Hematopoietic multipotent progenitor cell treated with erythropoietin and hydrocortisone succinate and interleukin-3 and kit ligand, for 17 days (in vitro differentiated cells): ENCODE data around the gene KIF18B.
"Not testable (repeated sequence)": the region's sequence is repeated elsewhere in the genome, so short reads cannot be mapped to it uniquely, and the experiment has no call there.

ENCODE experiments used
- DNase-seq: peaks from one replicate; pipeline ENCODE4 v3.0.0-alpha.2; 2015; ENCODE audit warnings: low spot score

The KIF18B gene

DNA sequence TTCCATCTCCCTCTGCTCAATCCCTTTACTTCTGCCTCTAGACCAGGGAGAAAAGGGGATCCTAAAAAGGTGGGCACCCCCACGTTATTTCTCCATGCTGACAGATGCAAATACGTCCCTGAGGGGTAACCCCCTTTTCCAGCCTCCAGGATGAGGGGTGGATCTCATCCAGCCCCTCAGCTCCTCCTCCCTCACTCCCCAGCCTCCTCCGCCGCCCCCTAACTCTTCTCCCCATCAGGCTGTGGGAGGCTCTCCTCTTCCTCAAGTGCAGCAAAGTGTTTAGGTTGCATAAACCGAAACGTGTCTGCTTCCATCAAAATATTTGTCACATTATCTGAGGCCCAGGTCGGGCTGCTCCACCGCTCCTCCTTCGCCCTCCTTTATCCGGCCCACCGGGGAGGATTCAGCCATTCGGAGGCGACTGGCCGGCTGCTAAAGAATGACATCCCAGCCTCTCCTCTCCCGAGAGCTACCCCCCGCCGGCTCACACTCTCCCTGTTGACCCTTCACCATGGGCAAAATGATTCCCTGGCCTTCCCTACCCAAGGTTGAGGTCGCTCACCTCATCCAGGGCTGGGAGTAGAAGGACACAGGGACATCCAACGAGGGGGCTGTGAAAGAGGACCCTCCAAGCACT, 21.7 kb upstream of the KIF18B start:
- no peak for DNase-seq

DNA sequence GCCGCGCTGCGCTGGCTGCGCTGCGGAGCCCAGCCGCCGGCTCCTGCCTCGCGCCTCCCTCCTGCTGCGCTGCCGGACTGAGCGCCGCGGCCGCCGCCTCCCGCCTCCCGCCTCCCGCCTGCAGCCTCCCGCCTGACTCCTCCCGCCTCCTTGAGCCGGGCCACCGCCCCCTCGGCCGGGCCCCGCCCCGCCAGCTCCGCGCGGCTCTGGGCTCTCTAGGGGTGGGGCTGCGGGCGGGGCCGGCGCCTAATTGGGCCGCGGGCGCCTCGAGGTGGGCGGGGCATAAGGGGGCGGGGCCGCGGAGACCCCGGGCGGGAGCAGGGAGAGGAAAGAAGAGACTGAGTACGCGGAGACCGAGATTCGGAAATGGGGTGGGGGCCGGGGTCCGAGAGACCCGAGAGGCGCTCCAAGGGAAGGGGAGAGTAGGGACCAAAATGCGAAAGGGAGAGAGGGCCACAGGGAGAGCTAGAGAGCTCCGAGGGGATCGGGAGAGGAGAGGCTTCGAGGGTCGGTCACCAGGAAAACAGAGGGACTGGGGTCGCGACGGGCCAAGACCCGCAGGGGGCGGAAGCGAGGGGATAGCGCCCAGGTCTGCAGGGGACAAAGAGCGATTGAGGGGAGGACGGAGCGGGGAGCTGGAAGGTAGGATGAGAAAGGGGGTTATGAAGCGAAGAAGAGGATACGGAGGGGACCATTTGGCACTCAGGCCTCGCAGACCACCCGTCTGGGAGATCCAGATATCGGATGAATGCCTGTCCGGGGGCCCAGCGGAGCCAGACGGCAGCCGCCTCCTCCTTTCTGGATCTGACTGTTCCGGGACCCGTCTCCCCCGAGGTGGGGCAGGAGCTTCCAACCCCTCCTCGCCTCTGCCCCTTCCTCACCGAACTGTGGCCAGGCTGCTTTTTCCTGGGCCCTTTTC, 20.9 kb upstream of the KIF18B start, which contains the start of gene C1QL1:
C1QL1 (minus strand) TSS at position 79 of the 919 bp plus-strand sequence. CDS start 255 bp downstream, outside the sequence.
- peak; percentile 75 for DNase-seq

DNA sequence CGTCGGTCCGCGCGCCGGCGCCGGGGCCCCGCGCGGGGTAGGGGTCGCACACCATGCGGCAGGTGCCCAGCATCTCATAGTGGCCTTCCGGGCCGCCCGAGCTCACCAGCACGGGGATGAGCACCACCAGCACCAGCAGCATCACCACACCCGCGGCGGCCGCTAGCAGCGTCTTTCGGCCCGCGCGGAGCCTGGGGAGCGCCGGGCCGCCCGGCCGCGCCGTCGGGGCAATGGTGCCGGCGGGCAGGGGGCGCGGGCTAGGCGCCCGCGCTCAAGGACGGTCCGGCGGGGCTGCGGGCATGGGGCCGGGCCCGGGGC, 20.3 kb upstream of the KIF18B start:
- no peak for DNase-seq

DNA sequence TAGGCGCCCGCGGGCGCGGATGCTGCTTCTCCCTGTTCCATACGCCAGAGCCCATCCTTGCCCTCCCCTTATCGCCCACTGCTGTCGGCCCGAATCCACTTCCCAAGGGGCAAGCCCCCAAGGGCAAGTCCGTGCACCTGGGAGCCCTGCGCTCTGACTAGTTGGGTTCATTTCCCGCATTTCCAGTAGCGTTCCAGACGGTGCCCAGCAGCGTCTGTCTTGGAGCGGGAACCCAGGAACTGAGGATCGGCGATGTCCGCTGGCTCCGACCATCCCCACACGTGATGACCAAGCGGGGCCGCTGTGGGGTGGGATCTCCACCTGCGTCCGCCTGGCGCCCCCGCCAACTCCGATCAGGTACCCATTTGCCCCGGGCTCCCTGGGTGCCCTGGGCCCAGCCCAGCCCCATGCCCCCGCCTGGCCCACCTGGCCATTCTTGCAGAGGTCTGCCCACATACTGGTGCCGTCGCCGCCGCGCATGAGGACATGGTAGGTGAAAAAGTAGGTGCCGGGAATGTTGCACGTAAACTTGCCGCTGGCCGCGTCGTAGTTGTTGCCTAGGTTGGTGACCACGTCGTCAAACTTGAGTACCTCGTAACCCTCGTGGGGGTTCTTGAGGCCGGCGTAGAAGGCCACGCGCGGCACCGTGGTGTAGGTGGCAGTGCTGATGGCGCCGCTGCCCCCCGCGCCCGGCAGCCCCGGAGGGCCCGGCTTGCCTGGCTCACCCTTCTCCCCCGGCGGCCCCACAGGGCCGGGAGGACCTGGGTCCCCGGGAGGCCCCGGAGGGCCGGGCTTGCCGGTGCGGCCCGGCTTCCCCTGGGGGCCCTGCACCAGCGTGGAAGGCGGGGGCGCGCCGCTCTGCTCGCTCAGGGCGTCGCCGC, 19.7 kb upstream of the KIF18B start:
- DNase-seq: no peak

DNA sequence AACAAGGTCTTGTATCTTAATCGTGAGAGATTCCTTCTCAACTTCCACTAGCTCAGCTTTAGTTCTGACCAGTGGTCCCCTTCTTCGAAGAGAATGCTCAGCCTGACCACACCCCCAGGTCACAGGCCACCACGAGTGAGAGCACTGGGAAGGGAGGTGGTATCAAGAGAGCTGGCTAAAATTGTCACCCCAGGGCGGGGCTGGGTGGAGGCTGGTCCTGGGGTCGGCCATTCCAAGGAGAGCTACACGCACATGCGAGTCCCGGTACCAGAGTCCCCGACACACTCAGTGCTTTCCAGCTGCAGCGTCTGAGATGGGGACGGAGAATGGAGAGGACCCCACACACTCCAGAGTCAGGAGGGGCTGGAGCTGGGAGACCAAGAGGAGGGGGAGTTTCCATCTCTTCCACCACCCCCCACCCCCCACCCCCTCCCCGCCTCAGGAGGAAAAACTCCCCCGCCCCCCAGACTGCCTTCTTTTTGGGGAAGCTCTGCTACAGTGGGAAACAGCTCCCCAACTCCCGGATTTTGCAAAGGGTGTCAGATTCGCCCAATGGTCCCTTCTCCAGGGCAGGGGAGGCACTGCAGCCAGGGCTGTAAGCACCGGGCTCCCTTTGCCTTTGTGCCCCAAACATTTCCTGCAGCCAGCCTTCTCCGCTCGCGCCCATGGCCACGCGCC, 18.9 kb upstream of the KIF18B start:
- no peak for DNase-seq

DNA sequence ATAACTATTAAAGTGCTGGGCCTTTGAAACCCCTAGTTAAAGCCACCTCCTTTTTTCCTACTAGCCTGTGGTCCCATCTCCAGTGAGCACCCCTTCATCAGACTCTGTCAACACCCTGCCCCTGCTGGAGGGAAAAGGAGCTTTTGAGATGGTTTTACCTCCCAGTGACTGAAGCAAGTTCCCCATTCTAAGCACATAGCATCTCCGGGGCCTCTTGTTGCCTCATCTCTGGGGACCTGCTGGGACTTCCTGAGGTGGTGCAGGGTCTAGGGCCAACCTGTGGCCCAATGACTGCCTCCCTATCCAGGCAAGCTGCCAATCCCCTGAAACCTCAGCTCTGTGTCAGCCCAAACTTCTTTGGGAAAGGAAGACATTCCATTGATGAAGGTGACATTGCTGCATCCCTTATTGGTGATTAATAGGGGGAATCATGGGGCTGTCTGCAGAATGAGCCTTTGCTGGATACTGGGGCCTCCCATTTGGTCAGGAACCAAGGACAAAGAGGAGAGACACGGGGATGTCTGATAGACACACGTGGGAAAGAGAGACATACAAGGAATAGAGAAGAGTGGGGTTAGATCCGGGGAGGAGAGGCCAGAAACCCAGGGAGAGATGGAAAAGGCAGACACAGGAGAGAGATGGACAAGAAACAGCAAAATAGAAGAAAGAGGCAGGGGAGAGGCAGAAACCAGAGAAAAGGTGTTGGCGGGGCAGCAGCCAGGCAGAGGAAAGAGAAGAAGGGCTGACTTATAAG, 18.1 kb upstream of the KIF18B start:
- no peak for DNase-seq

DNA sequence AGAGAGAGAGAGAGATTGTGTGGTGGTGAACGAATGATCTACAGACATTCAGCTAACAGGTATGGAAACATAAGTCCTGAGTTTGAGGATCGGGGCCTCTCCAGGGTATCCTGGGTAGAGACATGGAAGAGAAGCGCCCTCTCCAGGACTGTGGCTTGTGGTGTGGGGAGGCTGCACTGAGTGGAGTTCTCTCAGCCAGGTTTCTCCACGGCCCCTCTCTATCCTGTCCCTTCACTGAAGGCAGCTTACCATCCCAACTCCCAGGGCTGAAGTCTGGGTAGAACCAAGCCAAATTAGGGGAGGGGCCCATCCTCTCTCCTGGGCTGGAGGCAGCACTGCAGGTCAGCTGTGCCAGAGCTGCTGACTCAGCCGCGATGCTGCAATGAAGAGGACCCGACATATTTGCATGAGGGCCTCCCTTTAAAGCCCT, 14.4 kb upstream of the KIF18B start:
- no peak for DNase-seq

DNA sequence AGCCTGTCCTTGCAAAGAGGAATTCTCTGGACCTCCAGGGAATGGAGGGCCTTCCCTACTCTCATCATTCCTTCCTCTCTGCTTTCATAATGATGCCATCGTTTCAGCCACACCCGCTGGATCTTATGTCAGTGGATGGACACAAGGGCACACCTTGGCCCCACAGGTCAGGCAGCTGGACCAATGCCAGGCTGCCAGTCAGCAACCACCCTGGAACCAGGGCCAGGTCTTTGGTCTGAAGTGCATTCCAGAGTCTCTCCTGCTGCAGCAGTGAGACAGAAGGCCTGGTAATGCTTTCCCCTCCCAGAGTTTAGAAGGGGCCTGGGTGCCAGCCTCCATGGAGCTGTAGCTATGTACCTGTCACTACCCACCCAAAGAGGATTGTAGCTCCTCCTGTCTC, 13.1 kb upstream of the KIF18B start:
- no peak for DNase-seq

DNA sequence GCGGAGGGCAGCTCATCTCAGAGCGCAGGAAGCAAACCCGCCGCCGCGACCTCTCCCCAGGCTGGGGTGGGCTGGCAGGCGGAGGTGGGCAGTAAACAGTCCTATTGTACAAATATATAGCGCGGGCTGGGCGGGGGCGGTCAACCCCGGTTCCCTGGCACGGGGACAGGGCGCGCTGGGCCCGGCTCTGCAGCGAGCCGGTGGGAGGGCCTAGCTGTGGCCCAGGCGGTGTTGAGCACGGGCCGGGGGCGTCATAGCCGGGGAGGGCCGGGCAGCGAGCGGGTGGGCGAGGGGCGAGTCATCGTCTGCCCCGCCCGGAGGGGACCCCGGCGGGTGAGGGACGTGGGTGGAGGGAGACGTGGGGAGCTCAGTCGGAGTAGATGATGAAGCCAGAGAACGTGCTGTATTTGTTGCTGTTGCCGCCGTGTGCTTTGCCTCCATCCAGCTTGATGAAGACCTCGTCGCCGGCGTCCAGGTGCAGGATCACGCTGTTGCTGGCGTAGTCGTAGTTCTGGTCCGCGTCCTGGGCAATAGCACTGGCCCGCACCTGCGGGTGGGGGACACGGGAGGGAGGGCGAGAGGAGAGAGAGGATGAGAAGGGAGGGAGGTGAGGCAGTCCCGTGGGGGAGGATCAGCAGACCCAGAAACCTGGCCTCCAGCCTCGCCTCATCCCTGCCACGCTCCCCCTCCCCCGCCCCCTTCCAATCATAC, 12.4 kb upstream of the KIF18B start:
- no peak for DNase-seq

GRCh38 chr17:44956998-44957981, 9.7 kb upstream of the KIF18B start:
- DNase-seq: no peak

DNA sequence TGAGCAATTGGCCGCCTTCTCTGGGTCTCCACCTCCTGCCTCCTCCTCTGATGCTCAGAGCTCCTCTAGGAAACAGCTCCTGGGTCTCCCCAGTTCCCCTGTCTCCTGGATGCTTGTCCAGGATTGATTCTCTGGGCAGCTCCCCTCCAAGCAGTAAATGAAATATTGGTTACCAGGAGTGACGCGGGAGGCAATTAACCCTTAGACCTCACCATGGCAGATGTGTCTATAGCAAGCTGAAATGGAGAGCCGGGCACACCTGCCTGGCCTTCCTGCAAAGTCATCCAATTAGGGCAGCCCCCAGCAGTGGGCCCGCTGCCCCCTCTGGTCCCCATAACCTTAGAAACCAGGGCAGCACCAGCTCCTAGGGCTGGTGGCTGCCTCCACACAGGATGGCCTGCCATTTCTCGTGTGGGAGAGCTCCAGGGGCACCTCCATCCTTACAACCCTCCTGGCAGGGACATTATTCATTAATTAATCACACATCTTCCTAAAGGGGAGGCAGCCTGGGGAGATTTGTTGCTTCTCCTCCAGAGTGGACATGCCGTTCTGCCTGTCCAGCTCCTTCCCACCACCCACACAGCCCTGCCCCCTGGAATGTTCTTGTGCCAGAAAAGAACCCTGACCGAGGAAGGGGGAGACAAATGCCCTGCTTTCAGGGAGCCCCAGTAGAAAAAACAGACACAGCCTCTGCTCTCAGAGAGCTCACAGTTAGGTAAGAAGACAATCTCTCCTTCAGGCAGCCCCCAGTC, 8.3 kb upstream of the KIF18B start:
- DNase-seq: no peak

DNA sequence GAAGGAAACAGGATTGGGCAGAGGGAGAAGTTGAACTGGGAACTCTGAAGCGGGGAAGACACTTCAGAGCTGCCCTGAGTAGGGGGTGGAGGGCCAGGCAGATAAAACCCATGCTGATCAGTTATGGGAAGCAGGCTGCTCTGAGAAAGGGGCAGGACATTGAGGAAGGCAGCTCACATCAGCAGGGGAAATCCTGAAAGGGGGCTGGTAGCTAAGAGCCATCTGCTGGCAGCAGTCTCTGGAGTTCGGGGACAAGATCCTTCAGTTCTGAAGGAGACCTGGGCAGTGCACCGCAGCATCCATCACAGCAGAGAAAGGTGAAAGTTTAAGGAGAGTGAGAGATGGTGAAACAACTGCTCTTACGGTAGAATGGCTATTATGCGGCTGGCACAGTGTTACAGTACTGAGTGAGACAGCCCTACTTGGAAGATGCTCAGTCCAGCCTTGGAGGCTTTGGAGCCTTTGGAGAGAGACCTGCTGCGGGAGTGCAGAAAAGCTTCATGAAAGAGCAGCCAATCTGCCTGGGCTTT, 5.4 kb upstream of the KIF18B start:
- DNase-seq: no peak

GRCh38 chr17:44948315-44948795, 782 bp upstream of the KIF18B start:
- DNase-seq: no peak

GRCh38 chr17:44945652-44946051, 1.9 kb downstream of the KIF18B start:
- DNase-seq: not testable (repeated sequence)

GRCh38 chr17:44942456-44942855, 5.1 kb downstream of the KIF18B start:
- no peak for DNase-seq

- DNase-seq: no peak
Measured at GRCh38 chr17:44941712-44942331, 5.8 kb downstream of the KIF18B start.

DNA sequence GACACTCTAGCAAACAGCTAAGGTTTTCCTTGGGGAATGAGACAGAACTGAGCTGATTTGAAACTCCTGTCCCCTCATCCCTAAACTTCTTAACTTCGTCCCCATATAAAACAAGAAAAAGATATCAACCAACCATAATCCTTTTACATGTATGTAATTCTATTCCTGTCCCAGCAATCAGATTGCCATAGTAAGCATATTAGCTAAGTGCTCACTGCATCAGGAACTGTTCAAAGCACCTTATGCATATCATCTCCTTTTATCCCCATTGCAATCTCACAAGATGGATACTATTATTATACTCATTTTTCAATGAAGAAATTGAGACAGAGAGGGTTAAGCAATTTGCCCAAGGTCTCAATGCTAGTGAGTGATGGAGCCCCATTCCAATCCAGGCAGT, 6.8 kb downstream of the KIF18B start:
- no peak for DNase-seq

GRCh38 chr17:44940317-44940716, 7.3 kb downstream of the KIF18B start:
- no peak for DNase-seq
